HepG2 (cell line): Measurements from ENCODE around the gene NOS1AP. TPM values are rescaled to one million over a fixed set of nuclear protein-coding genes. Genes with fewer than 3 reads are reported as not detected.

Experiments
- ATAC-seq: fragments of 200-7000 bp; cut with Tn5 transposase; 3 replicates; pipeline ENCODE4 v1.9.1; 2020; ENCODE audit warnings: mild to moderate bottlenecking, moderate library complexity
- BruUV-seq: library from RNA; stranded (reverse); fragments of 400-500 nt; replicated peaks from 2 replicates; lab custom pipeline; 2021; lab: Mats Ljungman, UMichigan
- CTCF ChIA-PET: fragments of 300-600 bp; formaldehyde crosslinking; extraction: SDS; loops from one replicate; lab custom pipeline; 2021; ENCODE audit warnings: low total read pairs, inconsistent platforms, low intra/inter-chr PET ratio; lab: Yijun Ruan, JAX
- POLR2A ChIA-PET: fragments of 350-600 bp; sonication (Branson Sonifier 250); formaldehyde crosslinking; loops from one replicate; lab custom pipeline; 2020; ENCODE audit warnings: antibody characterized with exemption, inconsistent platforms; lab: Yijun Ruan, JAX
- DNase-seq: peaks from one replicate; pipeline ENCODE4 v3.0.0-alpha.2; 2015; ENCODE audit warnings: low spot score
- FAIRE-seq: peaks from 3 replicates; lab custom pipeline; 2011; peaks lifted over from hg19 to GRCh38; lab: Jason Lieb, UNC
- H2AFZ ChIP-seq: one replicate; pipeline ENCODE4 v1.6.1; 2011; ENCODE audit warnings: low read length, inconsistent platforms
- H3K27ac ChIP-seq: fragments of 300-600 bp; 3 replicates; pipeline ENCODE4 v1.8.0; 2011; ENCODE audit warnings: mixed run types, mild to moderate bottlenecking, mixed read lengths, low read length, inconsistent platforms; ENCODE audit not compliant: insufficient read depth; ENCODE audit errors: extremely low read length
- H3K27me3 ChIP-seq, 2 experiments: fragments of 200-600 bp in 1 of 2; 2 replicates in 1 of 2; 3 replicates in 1 of 2; pipeline versions ENCODE4 v1.6.0 to v1.8.0; 2011; ENCODE audit warnings: low read length in 2 of 2, mild to moderate bottlenecking in 2 of 2, moderate library complexity in 2 of 2, inconsistent platforms in 1 of 2; ENCODE audit not compliant: insufficient read depth in 2 of 2, control insufficient read depth in 1 of 2
- H3K36me3 ChIP-seq, 2 experiments: fragments of 200-600 bp in 1 of 2; replicated peaks in 1 of 2; 2 replicates in 1 of 2; 3 replicates in 1 of 2; pipeline versions ENCODE4 v1.5.1 to v1.8.0; 2011; ENCODE audit warnings: low read length in 2 of 2, inconsistent platforms in 1 of 2; ENCODE audit not compliant: insufficient read depth in 2 of 2, control insufficient read depth in 1 of 2
- H3K4me1 ChIP-seq: 2 replicates; pipeline ENCODE4 v1.5.1; 2012; ENCODE audit warnings: low read length, inconsistent platforms; ENCODE audit not compliant: insufficient read depth
- H3K4me2 ChIP-seq: 2 replicates; pipeline ENCODE4 v1.6.0; 2011; ENCODE audit warnings: low read depth, low read length, inconsistent platforms
- H3K4me3 ChIP-seq, 3 experiments: fragments of 200-600 bp in 1 of 3; sonication (generic), shearing (Covaris generic) in 1 of 3; replicated peaks in 1 of 3; 2 replicates each; pipeline ENCODE4 v1.5.1; 2011 to 2016; ENCODE audit warnings: low read length in 3 of 3, inconsistent platforms in 2 of 3, low read depth in 2 of 3, mild to moderate bottlenecking in 2 of 3, control low read depth in 1 of 3, mixed read lengths in 1 of 3; ENCODE audit not compliant: insufficient read depth in 1 of 3
- H3K79me2 ChIP-seq: one replicate; pipeline ENCODE4 v1.6.1; 2011; ENCODE audit warnings: low read length, inconsistent platforms; ENCODE audit not compliant: insufficient read depth
- H3K9ac ChIP-seq: 2 replicates; pipeline ENCODE4 v1.6.0; 2011; ENCODE audit warnings: mild to moderate bottlenecking, low read depth, low read length, inconsistent platforms; ENCODE audit not compliant: insufficient read depth
- H3K9me3 ChIP-seq: 2 replicates; pipeline ENCODE4 v1.5.1; 2012; ENCODE audit warnings: mild to moderate bottlenecking, low read length
- H4K20me1 ChIP-seq: 2 replicates; pipeline ENCODE4 v1.6.0; 2011; ENCODE audit warnings: inconsistent platforms, mild to moderate bottlenecking, low read length, moderate library complexity; ENCODE audit not compliant: insufficient read depth
- BCL6 ChIP-seq: IDR thresholded peaks from 2 replicates; pipeline ENCODE4 v1.6.1; 2016; ENCODE audit warnings: missing genetic modification reagents, missing compliant biosample characterization
- FOXJ3 ChIP-seq: sonication (generic); formaldehyde crosslinking; IDR thresholded peaks from 2 replicates; pipeline ENCODE4 v1.4.0; 2020; ENCODE audit warnings: missing genetic modification reagents, mild to moderate bottlenecking, borderline replicate concordance
- HDAC2 ChIP-seq: sonication (generic); formaldehyde crosslinking; IDR thresholded peaks from 2 replicates; pipeline ENCODE4 v1.4.0; 2020; ENCODE audit warnings: missing genetic modification reagents
- LCORL ChIP-seq, 2 experiments: fragments of 450-650 bp in 1 of 2; sonication (generic) in 1 of 2; formaldehyde crosslinking in 1 of 2; IDR thresholded peaks; 2 replicates each; pipeline versions ENCODE4 v1.5.0 to v1.6.1; 2017 to 2020; ENCODE audit warnings: antibody characterized with exemption in 1 of 2, missing genetic modification reagents in 1 of 2
- NFE2 ChIP-seq: sonication (generic); formaldehyde crosslinking; IDR thresholded peaks from 2 replicates; pipeline ENCODE4 v1.4.0; 2020; ENCODE audit warnings: missing genetic modification reagents
- NKX3-1 ChIP-seq: sonication (generic); formaldehyde crosslinking; IDR thresholded peaks from 2 replicates; pipeline ENCODE4 v1.5.0; 2020; ENCODE audit warnings: missing genetic modification reagents
- YEATS2 ChIP-seq: sonication (generic); formaldehyde crosslinking; IDR thresholded peaks from 2 replicates; pipeline ENCODE4 v1.4.0; 2020; ENCODE audit warnings: missing genetic modification reagents, borderline replicate concordance
- ZNF44 ChIP-seq: sonication (generic); formaldehyde crosslinking; IDR thresholded peaks from 2 replicates; pipeline ENCODE4 v1.5.1; 2020; ENCODE audit warnings: mild to moderate bottlenecking, missing genetic modification reagents
- WGBS: methylation state at CpG from one replicate; pipeline ENCODE4 v1.1.6; 2017; ENCODE audit warnings: low lambda C conversion rate; 5-methylcytosine and 5-hydroxymethylcytosine counted together
- in situ Hi-C: cut with HindIII; loops from 2 replicates; pipeline ENCODE4 v1.10.0; 2017; ENCODE audit warnings: low pct_unique_long_range_greater_than_20kb; ENCODE audit not compliant: extremely low pct_ligation_motif_present
- intact Hi-C: fragments of 100-400 bp; cut with micrococcal nuclease; formaldehyde crosslinking; loops from one replicate; pipeline ENCODE4 v1.10.0; 2022; ENCODE audit not compliant: unreplicated experiment
- polyA plus RNA-seq, 8 experiments: library from polyadenylated mRNA; depleted of rRNA in 3 of 8; stranded (reverse) in 7 of 8; unstranded in 1 of 8; fragments of >200 nt; fragmentation: Illumina TruSeq in 4 of 8; extraction: Trizol in 4 of 8; gene quantifications; 2 replicates each; pipeline versions ENCODE4 v1.2.1 to v1.2.3, GENCODE V29; 2011 to 2016; ENCODE audit warnings: low read depth in 4 of 8, missing spikeins in 1 of 8, mixed read lengths in 1 of 8; ENCODE audit not compliant: insufficient read depth in 1 of 8
- total RNA-seq, 5 experiments: library from RNA; depleted of rRNA; stranded (reverse); fragments of >200 nt; fragmentation: Illumina TruSeq; extraction: Trizol; gene quantifications; 2 replicates each; pipeline ENCODE4 v1.2.3, GENCODE V29; 2016; ENCODE audit warnings: low read depth in 1 of 5
- TF ChIP-seq, protein P1 (sequence below): sonication (generic); formaldehyde crosslinking; IDR thresholded peaks from 2 replicates; pipeline ENCODE4 v1.8.1; 2023; ENCODE audit warnings: mild to moderate bottlenecking, inconsistent platforms, moderate library complexity, missing genetic modification reagents, borderline replicate concordance

NOS1AP gene
- total and polyA plus RNA-seq, 2 of the 13 experiments (the other 11 are each of a cell fraction or from before 2014, with no cell fraction given) = 2.0 to 3.3 TPM

DNA sequence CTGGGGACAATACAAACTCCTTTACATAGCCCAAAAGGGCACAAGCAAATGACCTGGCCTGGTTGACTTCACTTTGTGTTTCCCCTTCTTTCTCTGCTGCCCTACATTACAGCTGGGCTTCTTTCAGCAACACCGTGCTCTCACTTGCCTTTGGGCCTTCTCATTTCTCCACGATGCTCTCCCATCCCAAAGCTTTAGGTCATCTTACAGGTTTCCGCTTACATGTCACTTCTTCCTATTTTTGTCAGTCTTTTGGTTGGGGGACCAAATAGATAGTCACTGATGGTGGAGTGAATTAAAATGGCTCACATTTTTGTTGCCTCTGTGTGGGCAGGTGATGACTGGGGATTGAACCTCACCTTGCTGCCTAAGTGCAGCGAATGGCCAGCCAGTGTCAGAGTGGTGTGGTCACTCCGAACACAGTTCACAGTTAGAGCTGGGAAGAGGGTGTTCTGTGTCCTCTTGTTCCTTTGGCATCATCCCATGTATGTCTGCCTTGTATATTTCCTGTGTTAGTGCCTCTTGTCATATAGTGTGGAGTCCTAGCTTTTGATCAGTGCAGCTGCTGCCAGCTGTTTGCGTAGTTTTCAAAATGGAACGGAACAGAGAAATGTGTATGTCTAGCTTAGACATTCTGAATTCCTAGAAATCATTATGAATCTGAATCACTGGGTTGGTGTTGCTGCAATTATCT, 134.8 kb downstream of the NOS1AP start:
- Histone ChIP-seq H3K4me1 (peaks cover 37% of the 10 kb centered on the region), H3K9me3 (no peaks in the 10 kb centered on the region), H3K27me3 (no peaks in the 10 kb centered on the region; a peak in 1 of 5 replicates)
- in situ Hi-C loops = no loop called here
- 77% methylated on average over 7 of the region's 7 CpGs for WGBS
- TF ChIP-seq FOXJ3 (CRISPR knock-in tag) (no peak), LCORL (IDR thresholded peaks at IDR 0.05) (no peak), LCORL (CRISPR knock-in tag; IDR thresholded peaks at IDR 0.05) (no peak), BCL6 (no peak), ZNF44 (no peak), NFE2 (CRISPR knock-in tag) (no peak), HDAC2 (no peak), YEATS2 (CRISPR knock-in tag) (no peak), NKX3-1 (CRISPR knock-in tag) (no peak)
- TF ChIP-seq, protein P1, sequence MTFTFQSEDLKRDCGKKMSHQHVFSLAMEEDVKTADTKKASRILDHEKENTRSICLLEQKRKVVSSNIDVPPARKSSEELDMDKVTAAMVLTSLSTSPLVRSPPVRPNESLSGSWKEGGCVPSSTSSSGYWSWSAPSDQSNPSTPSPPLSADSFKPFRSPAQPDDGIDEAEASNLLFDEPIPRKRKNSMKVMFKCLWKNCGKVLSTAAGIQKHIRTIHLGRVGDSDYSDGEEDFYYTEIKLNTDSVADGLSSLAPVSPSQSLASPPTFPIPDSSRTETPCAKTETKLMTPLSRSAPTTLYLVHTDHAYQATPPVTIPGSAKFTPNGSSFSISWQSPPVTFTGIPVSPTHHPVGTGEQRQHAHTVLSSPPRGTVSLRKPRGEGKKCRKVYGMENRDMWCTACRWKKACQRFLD (CRISPR knock-in tag) = no peak
- TF ChIP-seq, all 625 proteins: peak for 0
- intact Hi-C loops = no loop called here
- DNase-seq (no peak), FAIRE-seq (no peak), ATAC-seq (no peak)
- POLR2A ChIA-PET = no interaction called here
- Histone ChIP-seq H3K9ac (no peak overlapping the region), H2AFZ (no peak overlapping the region), H4K20me1 (no peaks in the 10 kb centered on the region), H3K4me2 (no peak overlapping the region), H3K36me3 (no peaks in the 10 kb centered on the region), H3K4me3 (no peak overlapping the region), H3K27ac (no peak overlapping the region), H3K79me2 (peaks cover 45% of the 10 kb centered on the region)
- BruUV-seq = no TSS peak
- CTCF ChIA-PET = no interaction called here
